Left lung (tissue), 10 donors: Measurements from ENCODE around the gene SHLD1. TPM values are rescaled to one million over a fixed set of nuclear protein-coding genes. Genes with fewer than 3 reads are reported as not detected.
A peak's percentile ranks its signal among the peaks of the same experiment; 100 is the strongest.

Source experiments
- ATAC-seq: fragments of 200-7000 bp; cut with Tn5 transposase; one replicate; pipeline ENCODE4 v1.9.1; 2020; ENCODE audit warnings: moderate library complexity
- DNase-seq, 4 donors: peaks; one replicate each; pipeline ENCODE4 v3.0.0-alpha.2; 2013 to 2020
- H3K27ac ChIP-seq, 2 donors: fragments of 200-600 bp; sonication (generic) in 1 of 2; one replicate each; pipeline versions ENCODE4 v1.5.0 to v1.8.0; 2020 to 2021
- H3K27me3 ChIP-seq, 2 donors: fragments of 200-600 bp; sonication (generic) in 1 of 2; one replicate each; pipeline versions ENCODE4 v1.5.0 to v1.8.0; 2020 to 2021
- H3K36me3 ChIP-seq, 2 donors: fragments of 200-600 bp; sonication (generic) in 1 of 2; one replicate each; pipeline versions ENCODE4 v1.5.0 to v1.8.0; 2020 to 2021
- H3K4me1 ChIP-seq, 2 donors: fragments of 200-600 bp; one replicate each; pipeline ENCODE4 v1.8.0; 2021
- H3K4me3 ChIP-seq, 2 donors: fragments of 200-600 bp; sonication (generic) in 1 of 2; one replicate each; pipeline versions ENCODE4 v1.5.0 to v1.8.0; 2020 to 2021; ENCODE audit warnings: mild to moderate bottlenecking in 1 of 2
- H3K9me3 ChIP-seq, 2 donors: fragments of 200-600 bp; sonication (generic) in 1 of 2; one replicate each; pipeline versions ENCODE4 v1.5.0 to v1.8.0; 2020 to 2021
- CTCF ChIP-seq, 2 donors: fragments of 200-600 bp; sonication (generic) in 1 of 2; IDR thresholded peaks; one replicate each; pipeline versions ENCODE4 v1.5.0 to v1.8.0; 2021; ENCODE audit warnings: antibody characterized with exemption in 2 of 2
- intact Hi-C, 2 donors: fragments of 100-400 bp; cut with DNase I; formaldehyde crosslinking; loops; one replicate each; pipeline versions ENCODE4 v1.11.2 to v1.14.2; 2022
- polyA plus RNA-seq, 6 donors: library from polyadenylated mRNA; unstranded; fragments of 120-200 nt; gene quantifications; one replicate each; pipeline ENCODE4 v1.2.1, GENCODE V29; 2013; ENCODE audit not compliant: insufficient read length in 6 of 6
- total RNA-seq, 2 donors: library from RNA; stranded (reverse); fragmentation: NEBNext Ultra II Directional; extraction: Animal tissue kit (Norgen Biotek cat#: 25700); gene quantifications; one replicate each; pipeline ENCODE4 v1.2.1, GENCODE V29; 2021
- donor health status: DM: no; HTN: yes; CAD: no.
- donor health status: DM: no; HTN: no; CAD: no.

Gene SHLD1
- total and polyA plus RNA-seq, 8 donors = 5.4 to 8.9 (median 7.7) TPM

GRCh38 chr20:5706797-5707196 is 43.4 kb upstream of the SHLD1 start:
- H3K27me3 ChIP-seq = no peaks in the 10 kb centered on the region
- H3K27ac ChIP-seq = no peak overlapping the region
- H3K4me1 ChIP-seq = no peaks in the 10 kb centered on the region
- no peaks in the 10 kb centered on the region for H3K36me3 ChIP-seq
- intact Hi-C loops = no loop called here
- no peak for ATAC-seq
- no peaks in the 10 kb centered on the region for H3K9me3 ChIP-seq
- no peak for DNase-seq
- no peak for TF ChIP-seq CTCF (IDR thresholded peaks at IDR 0.05)
- no peak overlapping the region for H3K4me3 ChIP-seq

DNA sequence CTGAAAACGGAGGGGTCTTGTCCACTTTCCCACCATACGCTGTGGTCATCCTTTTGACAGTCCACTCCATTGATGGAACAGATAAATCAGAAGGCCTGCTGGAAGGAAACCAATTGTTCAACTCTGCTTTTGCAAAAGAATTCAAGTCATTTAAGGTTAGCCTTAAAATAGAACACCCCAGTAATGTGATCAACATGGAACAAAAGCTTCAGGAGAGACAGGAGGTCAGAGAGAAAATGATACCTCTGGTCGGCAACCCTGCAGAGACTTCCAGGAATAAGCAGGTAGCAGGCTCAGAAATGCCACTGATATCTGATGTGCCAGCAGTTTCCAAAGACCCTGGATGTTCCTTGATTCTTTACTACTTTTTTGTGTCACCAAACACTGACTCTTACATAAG is 39.6 kb upstream of the SHLD1 start:
- no peak for TF ChIP-seq CTCF (IDR thresholded peaks at IDR 0.05)
- Histone ChIP-seq H3K27me3 (no peaks in the 10 kb centered on the region), H3K9me3 (peaks cover 0 to 3% of the 10 kb centered on the region in 2 donors), H3K36me3 (no peaks in the 10 kb centered on the region), H3K4me1 (peaks cover 0 to 5% of the 10 kb centered on the region in 2 donors), H3K27ac (no peak overlapping the region), H3K4me3 (no peak overlapping the region)
- DNase-seq (no peak), ATAC-seq (no peak)
- intact Hi-C loops = no loop called here

GRCh38 chr20:5714261-5715041 is 35.8 kb upstream of the SHLD1 start:
- DNase-seq (peak in 1 of 4 donors; percentile 51), ATAC-seq (peak; percentile 68)
- Histone ChIP-seq H3K27me3 (no peaks in the 10 kb centered on the region), H3K36me3 (no peaks in the 10 kb centered on the region), H3K9me3 (peaks cover 0 to 3% of the 10 kb centered on the region in 2 donors), H3K4me3 (no peak overlapping the region), H3K27ac (no peak overlapping the region), H3K4me1 (peaks cover 0 to 5% of the 10 kb centered on the region in 2 donors)
- intact Hi-C loops = no loop called here
- no peak for TF ChIP-seq CTCF (IDR thresholded peaks at IDR 0.05)

- no peak overlapping the region for H3K27ac ChIP-seq
- peaks cover 0 to 5% of the 10 kb centered on the region in 2 donors for H3K4me1 ChIP-seq
- H3K27me3 ChIP-seq = no peaks in the 10 kb centered on the region
- ATAC-seq = no peak
- H3K4me3 ChIP-seq = no peak overlapping the region
- peaks cover 0 to 3% of the 10 kb centered on the region in 2 donors for H3K9me3 ChIP-seq
- H3K36me3 ChIP-seq = no peaks in the 10 kb centered on the region
- intact Hi-C loops = no loop called here
- no peak for TF ChIP-seq CTCF (IDR thresholded peaks at IDR 0.05)
- no peak for DNase-seq
Measured at GRCh38 chr20:5715071-5715841, 34.9 kb upstream of the SHLD1 start.

DNA sequence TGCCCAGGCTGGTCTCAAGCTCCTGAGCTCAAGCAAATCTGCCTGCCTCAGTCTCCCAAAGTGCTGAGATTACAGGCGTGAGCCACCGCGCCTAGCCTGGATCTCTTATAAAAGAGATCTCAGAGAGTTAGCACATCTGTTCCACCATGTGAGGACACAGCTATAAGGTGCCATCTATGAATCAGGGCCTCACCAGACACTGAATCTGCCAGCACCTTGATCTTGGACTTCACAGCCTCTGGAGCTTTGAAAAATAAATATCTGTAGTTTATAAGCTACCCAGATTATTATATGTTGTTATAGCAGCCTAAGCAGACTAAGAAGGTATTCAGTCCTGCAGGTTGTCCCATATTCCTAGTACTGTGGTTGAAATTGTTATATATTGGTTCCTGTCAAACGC is 33.2 kb upstream of the SHLD1 start:
- Histone ChIP-seq H3K36me3 (no peaks in the 10 kb centered on the region), H3K27ac (no peak overlapping the region), H3K4me1 (peaks cover 0 to 5% of the 10 kb centered on the region in 2 donors), H3K27me3 (no peaks in the 10 kb centered on the region), H3K9me3 (peaks cover 0 to 3% of the 10 kb centered on the region in 2 donors), H3K4me3 (no peak overlapping the region)
- no peak for ATAC-seq
- no peak for TF ChIP-seq CTCF (IDR thresholded peaks at IDR 0.05)
- intact Hi-C loops = no loop called here
- DNase-seq = no peak
